ENCODE measurements around the gene NUDT1. TPM values are rescaled to one million over a fixed set of nuclear protein-coding genes. Genes with fewer than 3 reads are reported as not detected.

The NUDT1 gene
- polyA plus RNA-seq, 10 donors, result 11.9 to 33.6 (median 19.9) TPM

DNA sequence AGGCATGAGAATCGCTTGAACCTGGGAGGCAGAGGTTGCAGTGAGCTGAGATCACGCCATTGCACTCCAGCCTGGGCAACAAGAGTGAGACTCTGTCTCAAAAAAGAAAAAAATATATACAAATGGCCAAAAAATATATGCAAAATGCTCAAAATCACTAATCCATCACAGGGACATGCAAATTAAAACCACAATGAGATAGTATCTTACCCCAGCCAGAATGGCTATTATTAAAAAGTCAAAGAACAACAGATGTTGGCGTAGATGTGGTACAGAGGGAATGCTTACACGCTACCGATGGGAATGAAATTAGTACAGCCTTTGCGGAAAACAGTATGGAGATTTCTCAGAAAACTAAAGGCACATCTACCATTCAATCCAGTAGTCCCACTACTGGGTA, 54.8 kb downstream of the NUDT1 start:
- DNase-seq, result no peak

DNA sequence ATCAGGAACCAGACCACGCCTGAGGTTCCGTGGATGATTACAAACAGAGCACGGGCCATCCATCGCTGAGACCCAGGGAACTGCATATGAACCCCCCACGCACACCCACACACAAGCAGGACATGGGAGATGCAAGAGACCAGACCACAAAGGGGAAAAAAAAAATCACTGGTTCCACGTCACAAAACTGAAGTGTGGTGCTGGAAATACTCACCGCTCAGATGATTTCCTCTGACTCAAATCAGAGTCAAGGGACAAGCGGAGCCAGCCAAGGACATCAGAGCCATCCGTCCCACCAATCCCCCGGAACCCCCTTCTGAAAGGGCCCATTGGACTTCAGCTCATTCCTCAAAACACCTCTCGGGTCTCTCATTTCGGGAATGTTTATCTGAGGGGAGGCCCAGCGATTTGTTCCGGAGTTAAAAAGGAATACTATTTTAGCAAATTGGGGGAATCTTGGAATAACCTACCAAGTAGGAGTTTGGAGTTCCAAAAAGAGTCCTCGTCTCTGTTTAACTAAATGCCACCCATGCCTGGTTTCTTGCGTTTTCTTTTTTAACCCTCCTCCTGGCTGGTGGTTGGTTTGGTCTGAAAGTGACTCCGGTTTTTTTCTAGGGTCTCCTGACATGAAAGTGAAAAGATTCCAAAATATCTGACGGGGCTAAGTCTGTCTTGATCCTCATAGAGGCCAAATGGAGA, 57.3 kb downstream of the NUDT1 start:
- peak; percentile 65 to 74 (median 74) for DNase-seq

DNA sequence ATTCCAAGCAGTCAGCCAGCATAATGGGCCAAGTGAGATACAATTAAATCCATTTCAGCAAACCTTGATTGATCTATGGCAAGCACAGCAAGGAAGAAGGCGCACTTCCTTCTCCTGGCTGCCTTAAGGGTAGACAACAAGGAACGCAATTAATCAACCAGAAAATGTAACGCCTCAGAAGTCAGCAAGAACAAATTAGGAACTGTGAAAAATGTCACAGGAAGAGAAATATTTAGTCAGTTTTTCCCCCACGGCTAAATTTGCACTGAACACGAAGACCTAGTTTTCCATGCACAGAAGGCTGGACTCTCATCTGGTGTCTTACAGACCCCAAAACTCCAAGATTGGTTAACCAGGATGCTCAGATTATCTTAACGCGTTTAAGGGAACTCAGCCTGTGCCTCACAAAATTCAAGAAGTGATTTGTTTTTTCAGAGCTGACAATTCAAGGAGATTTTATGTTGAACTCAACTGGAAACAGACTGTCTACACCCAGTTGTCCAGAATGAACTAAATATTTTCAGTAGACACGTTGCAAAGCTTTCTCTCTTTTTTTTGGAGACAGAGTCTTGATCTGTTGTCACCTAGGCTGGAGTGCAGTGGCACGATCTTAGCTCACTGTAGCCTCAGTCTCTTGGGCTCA, 58.0 kb downstream of the NUDT1 start:
- no peak for DNase-seq

Other genes starting within 250 kb of the NUDT1 start
- 10 to 100 TPM; 15.4 to 25.7 (median 22.0) TPM for gene MAD1L1, start 9.3 kb upstream of the NUDT1 start, polyA plus RNA-seq (ENCODE audit: insufficient read length in 10 of 10)
- 10 to 100 TPM; 19.8 to 27.4 (median 23.4) TPM for gene MRM2, start within 50 bp of the NUDT1 start, polyA plus RNA-seq (ENCODE audit: insufficient read length in 10 of 10)
- 10 to 100 TPM; 23.0 to 38.1 (median 29.6) TPM for gene SNX8, start 72.2 kb downstream of the NUDT1 start, polyA plus RNA-seq (ENCODE audit: insufficient read length in 10 of 10)
- 100 to 1,000 TPM in 5 of 10 donors, 10 to 100 TPM in 5; 85.0 to 115 (median 100.0) TPM for gene EIF3B, start 112.6 kb downstream of the NUDT1 start, polyA plus RNA-seq (ENCODE audit: insufficient read length in 10 of 10)
- gene CHST12, start 161.4 kb downstream of the NUDT1 start, polyA plus RNA-seq (ENCODE audit: insufficient read length in 10 of 10), result 10 to 100 TPM in 4 of 10 donors, 1 to 10 TPM in 6; 7.3 to 15.3 (median 9.1) TPM
- not detected for gene GRIFIN, start 234.2 kb downstream of the NUDT1 start, polyA plus RNA-seq (ENCODE audit: insufficient read length in 10 of 10)